Measurements from ENCODE around the gene NXPH4.

NXPH4 gene

DNA sequence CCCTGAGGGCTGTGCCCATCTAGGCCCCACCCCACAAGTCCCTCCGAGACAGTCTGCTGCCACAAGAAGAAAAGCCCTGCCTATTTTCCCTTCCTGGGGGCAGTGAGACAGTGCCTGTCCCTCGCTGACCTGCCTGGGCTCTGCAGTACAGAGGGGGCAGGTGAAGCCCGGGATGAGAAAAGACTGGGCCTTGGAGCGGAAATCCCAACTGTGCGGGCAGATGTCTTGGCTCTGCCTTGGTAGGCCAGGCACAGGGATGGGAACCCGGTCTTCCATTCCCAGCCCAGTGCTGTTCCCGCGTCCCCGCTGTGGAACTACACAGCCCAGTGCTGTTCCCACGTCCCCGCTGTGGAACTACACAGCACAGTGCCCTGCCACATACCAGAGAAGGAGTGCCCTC, 12.8 kb upstream of the NXPH4 start:
- no peak for DNase-seq (ENCODE audit: low read depth in 2 of 2)

DNA sequence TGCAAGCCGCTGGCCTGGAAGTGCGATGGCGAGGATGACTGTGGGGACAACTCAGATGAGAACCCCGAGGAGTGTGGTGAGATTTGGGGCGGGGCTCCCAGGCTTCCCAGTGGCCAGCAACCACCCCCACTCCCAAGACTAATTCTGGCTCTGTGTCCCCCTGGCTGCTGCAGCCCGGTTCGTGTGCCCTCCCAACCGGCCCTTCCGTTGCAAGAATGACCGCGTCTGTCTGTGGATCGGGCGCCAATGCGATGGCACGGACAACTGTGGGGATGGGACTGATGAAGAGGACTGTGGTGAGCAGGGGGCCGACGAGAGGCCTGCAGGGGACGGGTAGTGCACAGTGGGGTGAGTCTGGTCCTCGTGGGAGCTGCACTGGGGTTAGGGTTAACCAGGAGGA, 12.1 kb upstream of the NXPH4 start:
- no peak for DNase-seq (ENCODE audit: low read depth in 2 of 2)

- no peak for DNase-seq (ENCODE audit: low read depth in 2 of 2)
Observed at GRCh38 chr12:57205186-57205585, 11.4 kb upstream of the NXPH4 start.

DNA sequence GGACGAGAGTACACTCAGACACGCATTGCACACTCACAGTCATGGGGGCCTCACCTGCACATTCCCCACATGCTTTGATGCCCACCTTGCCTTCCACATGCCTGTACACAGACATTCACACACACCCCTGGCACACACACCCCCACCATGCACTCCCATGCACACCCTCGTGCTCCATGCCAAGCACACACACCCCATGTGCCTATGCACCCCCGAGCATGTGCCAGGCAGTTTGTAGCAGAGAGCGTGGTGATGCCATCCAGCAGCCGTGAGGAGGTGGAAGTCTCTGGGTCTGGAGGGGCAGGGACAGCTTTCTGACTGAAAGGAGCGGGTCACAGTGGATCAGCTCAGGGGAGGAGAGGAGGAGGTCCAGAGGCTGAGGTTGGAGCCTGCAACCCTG, 10.7 kb upstream of the NXPH4 start:
- DNase-seq (ENCODE audit: low read depth in 2 of 2) = no peak

DNA sequence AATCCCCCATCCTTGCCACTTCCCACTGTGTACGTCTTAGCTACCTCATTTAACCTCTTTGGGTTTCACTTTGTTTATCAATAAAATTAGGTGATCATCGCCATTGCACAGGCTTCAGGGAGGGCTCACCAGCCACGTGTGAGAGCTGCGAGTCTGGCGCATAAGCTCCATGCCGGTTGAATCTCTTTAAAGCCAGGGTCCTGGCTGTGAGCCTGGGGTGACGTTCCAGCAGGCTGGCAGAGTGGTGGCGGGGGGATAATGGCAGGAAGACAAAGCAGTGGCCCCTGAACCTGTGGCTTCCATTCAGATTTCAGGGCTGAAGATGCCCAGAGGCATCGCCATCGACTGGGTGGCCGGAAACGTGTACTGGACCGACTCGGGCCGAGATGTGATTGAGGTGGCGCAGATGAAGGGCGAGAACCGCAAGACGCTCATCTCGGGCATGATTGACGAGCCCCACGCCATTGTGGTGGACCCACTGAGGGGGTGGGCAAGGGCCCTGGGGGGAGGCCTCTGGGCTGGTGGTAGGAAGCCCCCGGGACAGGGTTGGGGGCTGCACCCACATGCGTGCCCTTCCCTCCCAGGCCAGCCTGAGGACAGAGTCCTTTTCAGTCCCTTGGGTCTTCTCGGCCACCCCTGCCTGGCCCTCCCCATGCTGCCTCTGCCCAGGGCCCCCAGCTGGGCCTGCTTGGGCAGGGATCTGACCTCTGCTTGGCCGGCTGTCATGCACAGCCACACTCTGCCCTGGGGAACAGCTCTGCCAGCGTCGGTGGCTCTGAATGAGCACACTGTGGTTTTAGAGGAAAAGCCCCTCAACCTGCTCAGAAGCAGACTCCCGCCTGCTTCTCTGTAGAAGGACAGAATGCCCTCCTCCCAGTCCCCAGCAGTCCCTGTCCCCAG, 8.6 kb upstream of the NXPH4 start:
- DNase-seq (ENCODE audit: low read depth in 2 of 2) = no peak

GRCh38 chr12:57208631-57209282, 7.8 kb upstream of the NXPH4 start:
- no peak for DNase-seq (ENCODE audit: low read depth in 2 of 2)

DNA sequence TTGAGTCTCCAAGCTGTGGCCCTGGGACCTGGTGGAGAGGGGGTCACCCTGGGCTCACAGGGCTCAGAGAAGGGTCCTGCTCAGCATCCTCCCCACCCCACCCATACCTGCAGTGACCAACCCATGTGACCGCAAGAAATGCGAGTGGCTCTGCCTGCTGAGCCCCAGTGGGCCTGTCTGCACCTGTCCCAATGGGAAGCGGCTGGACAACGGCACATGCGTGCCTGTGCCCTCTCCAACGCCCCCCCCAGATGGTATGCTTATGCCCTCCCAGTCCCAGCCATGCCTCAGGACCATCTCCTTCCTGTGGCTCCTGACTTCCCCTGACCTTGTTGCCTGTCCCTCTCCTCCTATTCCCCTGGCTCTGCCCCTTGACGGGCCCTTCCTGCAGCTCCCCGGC, 6.7 kb upstream of the NXPH4 start:
- no peak for DNase-seq (ENCODE audit: low read depth in 2 of 2)

GRCh38 chr12:57210461-57210860, 6.1 kb upstream of the NXPH4 start:
- DNase-seq (ENCODE audit: low read depth in 2 of 2) = no peak

GRCh38 chr12:57210926-57211692, 5.5 kb upstream of the NXPH4 start:
- no peak for DNase-seq (ENCODE audit: low read depth in 2 of 2)

DNA sequence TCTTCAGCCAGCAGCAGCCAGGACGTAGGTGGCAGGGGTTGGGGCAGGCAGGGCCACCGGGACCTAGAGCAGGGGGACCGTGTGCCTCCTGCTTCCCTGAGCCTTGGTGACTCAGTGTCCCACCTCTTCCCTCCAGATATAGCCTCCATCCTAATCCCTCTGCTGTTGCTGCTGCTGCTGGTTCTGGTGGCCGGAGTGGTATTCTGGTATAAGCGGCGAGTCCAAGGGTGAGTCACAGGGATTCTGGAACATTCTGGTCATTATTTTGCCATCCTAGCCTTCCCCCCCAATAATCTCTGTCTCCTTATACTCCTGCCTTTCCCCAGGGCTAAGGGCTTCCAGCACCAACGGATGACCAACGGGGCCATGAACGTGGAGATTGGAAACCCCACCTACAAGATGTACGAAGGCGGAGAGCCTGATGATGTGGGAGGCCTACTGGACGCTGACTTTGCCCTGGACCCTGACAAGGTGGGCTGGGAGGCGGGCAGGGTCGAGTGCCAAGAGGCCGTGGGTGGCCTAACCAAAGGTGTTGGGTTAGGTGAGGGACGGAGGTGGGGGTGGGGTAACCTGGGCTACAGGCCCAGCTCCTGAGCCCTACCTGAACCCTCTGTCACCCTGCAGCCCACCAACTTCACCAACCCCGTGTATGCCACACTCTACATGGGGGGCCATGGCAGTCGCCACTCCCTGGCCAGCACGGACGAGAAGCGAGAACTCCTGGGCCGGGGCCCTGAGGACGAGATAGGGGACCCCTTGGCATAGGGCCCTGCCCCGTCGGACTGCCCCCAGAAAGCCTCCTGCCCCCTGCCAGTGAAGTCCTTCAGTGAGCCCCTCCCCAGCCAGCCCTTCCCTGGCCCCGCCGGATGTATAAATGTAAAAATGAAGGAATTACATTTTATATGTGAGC, 4.5 kb upstream of the NXPH4 start:
- DNase-seq (ENCODE audit: low read depth in 2 of 2) = no peak

- no peak for DNase-seq (ENCODE audit: low read depth in 2 of 2)
Observed at GRCh38 chr12:57212701-57213057, 3.9 kb upstream of the NXPH4 start.

DNA sequence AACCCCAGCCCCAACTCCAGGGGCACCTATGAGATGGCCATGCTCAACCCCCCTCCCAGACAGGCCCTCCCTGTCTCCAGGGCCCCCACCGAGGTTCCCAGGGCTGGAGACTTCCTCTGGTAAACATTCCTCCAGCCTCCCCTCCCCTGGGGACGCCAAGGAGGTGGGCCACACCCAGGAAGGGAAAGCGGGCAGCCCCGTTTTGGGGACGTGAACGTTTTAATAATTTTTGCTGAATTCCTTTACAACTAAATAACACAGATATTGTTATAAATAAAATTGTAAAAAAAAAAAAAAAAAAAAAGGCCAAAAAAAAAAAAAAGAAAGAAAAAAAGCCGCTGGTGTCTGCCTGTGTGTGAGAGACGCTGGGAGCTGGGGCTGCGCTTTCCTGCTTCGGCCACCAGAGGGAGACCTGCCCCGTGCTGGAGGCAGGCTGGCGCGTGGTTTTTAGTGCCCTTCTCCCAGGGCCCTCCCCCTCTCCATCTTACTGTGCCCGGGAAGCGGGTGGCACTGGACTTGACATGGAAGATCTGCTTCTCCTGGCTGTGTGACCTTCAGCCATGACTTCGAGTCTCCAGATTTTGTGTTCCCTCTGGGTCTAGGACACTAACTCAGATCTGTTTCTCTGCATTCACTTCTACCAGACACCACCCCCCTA, 3.4 kb upstream of the NXPH4 start:
- peak; percentile 65 to 79 for DNase-seq (ENCODE audit: low read depth in 2 of 2)

DNA sequence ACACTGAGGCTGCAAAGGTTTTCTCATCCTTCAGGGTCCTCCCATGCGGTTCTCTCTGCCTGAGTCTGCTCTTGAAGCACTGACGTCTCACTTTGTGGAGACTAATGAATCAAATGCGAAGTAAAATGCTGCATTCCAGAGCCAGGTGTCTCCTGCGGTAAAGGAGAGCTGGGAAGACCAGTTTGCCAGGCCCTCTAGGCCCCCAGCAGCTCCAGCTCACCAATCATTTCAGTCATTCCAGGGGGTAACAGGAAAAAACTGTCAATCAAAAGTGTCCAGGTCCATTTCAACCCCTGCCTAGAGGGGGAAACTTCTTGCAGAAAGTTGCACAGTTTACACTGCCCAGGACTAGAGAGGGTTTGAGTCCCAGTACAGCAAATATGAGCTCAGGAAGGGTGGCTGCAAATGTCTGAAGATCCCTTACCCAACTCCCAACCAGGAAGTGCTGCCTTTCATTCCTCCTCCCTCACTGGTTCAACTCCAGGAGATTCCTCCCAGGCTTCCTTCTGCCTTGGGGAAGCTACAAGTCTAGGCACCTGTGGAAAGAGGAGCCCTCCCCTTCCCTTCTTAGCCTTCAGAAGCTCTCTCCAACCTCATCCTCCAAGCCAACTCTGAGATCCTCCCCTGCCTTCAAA, 2.7 kb upstream of the NXPH4 start:
- DNase-seq (ENCODE audit: low read depth in 2 of 2) = no peak

GRCh38 chr12:57214398-57214781, 2.2 kb upstream of the NXPH4 start:
- DNase-seq (ENCODE audit: low read depth in 2 of 2) = peak in 1 of 2 experiments; percentile 66

- no peak for DNase-seq (ENCODE audit: low read depth in 2 of 2)
Observed at GRCh38 chr12:57215065-57215464, 1.5 kb upstream of the NXPH4 start.

GRCh38 chr12:57215668-57216013, 953 bp upstream of the NXPH4 start:
- no peak for DNase-seq (ENCODE audit: low read depth in 2 of 2)

DNA sequence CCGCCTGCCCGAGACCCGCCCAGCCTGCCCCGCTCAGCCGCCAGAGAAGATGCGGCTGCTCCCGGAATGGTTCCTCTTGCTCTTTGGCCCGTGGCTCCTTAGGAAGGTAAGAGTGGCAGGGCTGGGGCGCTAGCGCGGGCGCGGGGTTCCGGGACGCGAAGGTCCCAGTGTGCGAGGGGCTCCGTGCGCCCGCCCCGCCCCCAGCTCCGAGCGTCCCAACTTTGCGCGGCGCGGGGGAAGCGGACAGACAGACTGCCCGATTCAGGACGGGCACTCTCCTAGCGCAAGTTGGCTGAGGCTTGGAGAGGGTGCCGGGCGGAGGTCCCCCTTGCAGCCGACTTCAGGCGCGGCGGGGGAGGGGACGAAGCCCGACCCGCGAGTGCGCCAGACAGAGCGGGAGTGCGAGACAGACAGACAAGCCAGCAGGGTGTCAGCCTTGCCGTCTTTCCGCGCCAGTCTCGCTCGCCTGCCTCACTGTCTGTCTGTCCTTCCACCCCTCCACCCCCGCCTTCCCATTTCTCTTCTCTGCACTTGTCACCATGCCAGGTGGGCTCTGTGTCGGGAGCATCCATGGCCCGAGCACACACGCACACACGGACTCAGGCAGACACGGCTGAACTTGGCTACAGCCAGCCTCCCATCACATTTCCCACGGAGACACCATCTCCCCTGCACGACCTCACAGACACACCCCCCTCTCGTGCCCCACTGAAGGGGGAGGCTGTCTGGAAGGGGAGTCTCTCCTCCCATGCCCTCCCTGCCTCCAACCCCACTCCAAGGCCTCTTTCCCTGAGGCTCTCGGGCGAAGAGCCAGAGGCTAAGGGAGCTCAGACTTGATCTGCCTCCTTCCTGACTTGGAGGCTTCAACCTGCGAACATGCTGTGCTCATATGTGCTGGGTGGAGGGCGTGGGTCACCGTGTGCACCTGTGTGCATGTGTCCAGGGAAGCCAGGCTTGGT, 606 bp downstream of the NXPH4 start:
- no peak for DNase-seq (ENCODE audit: low read depth in 2 of 2)

DNA sequence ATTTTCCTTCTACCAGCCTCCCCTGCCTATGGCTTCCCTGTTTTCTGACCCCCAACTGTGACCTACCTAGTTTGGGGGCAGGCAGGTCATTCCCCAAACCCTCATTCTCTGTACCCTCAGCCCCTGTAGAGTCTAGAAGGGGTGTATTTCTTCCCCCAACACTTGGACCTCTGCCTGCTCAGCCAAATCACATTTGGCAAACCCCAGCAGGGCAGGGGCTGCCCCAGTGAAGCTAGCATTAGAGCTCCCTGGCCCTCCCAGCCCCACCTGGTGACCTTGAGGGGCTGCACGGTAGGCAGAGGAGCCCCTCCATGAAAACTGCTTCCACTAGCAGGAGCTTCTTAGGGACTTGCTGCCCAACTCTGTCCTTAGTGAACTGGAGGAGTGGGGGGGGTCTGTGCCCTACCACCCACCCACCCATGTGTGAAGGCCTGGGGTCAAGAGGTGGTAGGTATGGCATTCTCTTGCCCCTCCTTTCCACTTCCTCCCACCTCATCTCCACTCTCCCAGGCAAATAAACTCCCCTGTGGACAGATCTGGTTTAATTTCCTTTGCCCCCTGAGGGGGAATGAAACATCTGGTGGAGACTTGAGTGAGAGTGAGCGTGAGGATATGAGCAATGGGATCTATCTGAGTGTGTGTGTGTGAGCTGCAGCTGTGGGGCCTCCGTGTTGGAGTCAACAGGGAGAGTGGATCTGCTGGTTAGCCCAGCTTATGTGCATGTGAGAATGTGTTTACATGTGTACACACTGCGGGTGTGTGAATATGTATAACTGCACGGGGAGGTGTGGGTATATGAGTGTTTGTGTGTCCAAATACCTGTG, 1.6 kb downstream of the NXPH4 start:
- no peak for DNase-seq (ENCODE audit: low read depth in 2 of 2)
